H9 (cell line): Measurements from ENCODE around the gene XPNPEP2. TPM values are rescaled to one million over a fixed set of nuclear protein-coding genes. Genes with fewer than 3 reads are reported as not detected.

Experiments
- DNase-seq: peaks from one replicate; pipeline ENCODE4 v3.0.0-alpha.2; 2017
- H2AFZ ChIP-seq: one replicate; pipeline ENCODE4 v1.6.1; 2013; ENCODE audit warnings: mild to moderate bottlenecking, low read length, control low read depth, moderate library complexity
- H2AK5ac ChIP-seq: 2 replicates; pipeline ENCODE4 v1.6.1; 2013; ENCODE audit warnings: low read length, control low read depth, mixed read lengths; ENCODE audit not compliant: insufficient read length
- H2BK120ac ChIP-seq: one replicate; pipeline ENCODE4 v1.6.1; 2013; ENCODE audit warnings: low read depth, mild to moderate bottlenecking, low read length, control low read depth, inconsistent platforms; ENCODE audit not compliant: poor library complexity, severe bottlenecking
- H2BK12ac ChIP-seq: 2 replicates; pipeline ENCODE4 v1.6.1; 2013; ENCODE audit warnings: low read length, control low read depth, mixed read lengths, low read depth; ENCODE audit not compliant: insufficient read length
- H2BK15ac ChIP-seq: 2 replicates; pipeline ENCODE4 v1.6.1; 2013; ENCODE audit warnings: low read depth, low read length, control low read depth
- H2BK20ac ChIP-seq: one replicate; pipeline ENCODE4 v1.6.1; 2013; ENCODE audit warnings: low read depth, mild to moderate bottlenecking, low read length, control low read depth, inconsistent platforms; ENCODE audit not compliant: poor library complexity, severe bottlenecking
- H2BK5ac ChIP-seq: 2 replicates; pipeline ENCODE4 v1.6.1; 2013; ENCODE audit warnings: low read length, control low read depth, mixed read lengths; ENCODE audit not compliant: insufficient read length
- H3K14ac ChIP-seq: 2 replicates; pipeline ENCODE4 v1.6.1; 2013; ENCODE audit warnings: low read length, control low read depth; ENCODE audit not compliant: insufficient read depth
- H3K18ac ChIP-seq: 2 replicates; pipeline ENCODE4 v1.6.1; 2013; ENCODE audit warnings: low read depth, mild to moderate bottlenecking, mixed read lengths, low read length, control low read depth; ENCODE audit not compliant: insufficient read length
- H3K23ac ChIP-seq: 2 replicates; pipeline ENCODE4 v1.6.1; 2013; ENCODE audit warnings: low read length, control low read depth, mixed read lengths, low read depth; ENCODE audit not compliant: insufficient read length
- H3K23me2 ChIP-seq: 2 replicates; pipeline ENCODE4 v1.6.1; 2013; ENCODE audit warnings: low read depth, mild to moderate bottlenecking, mixed read lengths, low read length, control low read depth; ENCODE audit not compliant: insufficient read length, poor library complexity, severe bottlenecking
- H3K27ac ChIP-seq: 2 replicates; pipeline ENCODE4 v1.5.1; 2013; ENCODE audit warnings: low read length, control low read depth, mixed read lengths, low read depth; ENCODE audit not compliant: insufficient read length
- H3K27me3 ChIP-seq: 2 replicates; pipeline ENCODE4 v1.6.1; 2013; ENCODE audit warnings: low read length, control low read depth, inconsistent platforms; ENCODE audit not compliant: insufficient read depth
- H3K4ac ChIP-seq: 2 replicates; pipeline ENCODE4 v1.6.1; 2013; ENCODE audit warnings: low read depth, mild to moderate bottlenecking, control low read depth, inconsistent platforms, low read length, moderate library complexity
- H3K4me1 ChIP-seq: 2 replicates; pipeline ENCODE4 v1.6.1; 2013; ENCODE audit warnings: low read length, control low read depth, inconsistent platforms; ENCODE audit not compliant: insufficient read depth
- H3K4me2 ChIP-seq: 2 replicates; pipeline ENCODE4 v1.6.1; 2013; ENCODE audit warnings: low read length, control low read depth, mixed read lengths; ENCODE audit not compliant: insufficient read length, insufficient read depth
- H3K56ac ChIP-seq: 2 replicates; pipeline ENCODE4 v1.6.1; 2013; ENCODE audit warnings: low read depth, mild to moderate bottlenecking, mixed read lengths, low read length, control low read depth; ENCODE audit not compliant: insufficient read length
- H3K79me1 ChIP-seq: 2 replicates; pipeline ENCODE4 v1.6.1; 2013; ENCODE audit warnings: low read depth, mild to moderate bottlenecking, moderate library complexity, low read length, control low read depth, inconsistent platforms; ENCODE audit not compliant: insufficient read depth, poor library complexity, severe bottlenecking
- H3K79me2 ChIP-seq: 2 replicates; pipeline ENCODE4 v1.6.1; 2013; ENCODE audit warnings: low read length, control low read depth, inconsistent platforms; ENCODE audit not compliant: insufficient read depth
- H3K9ac ChIP-seq: 2 replicates; pipeline ENCODE4 v1.6.1; 2013; ENCODE audit warnings: low read length, control low read depth, mixed read lengths; ENCODE audit not compliant: insufficient read length; ENCODE audit errors: extremely low read depth
- H3K9me3 ChIP-seq: one replicate; pipeline ENCODE4 v1.6.1; 2013; ENCODE audit warnings: low read depth, low read length, inconsistent platforms; ENCODE audit not compliant: control insufficient read depth
- H3T11ph ChIP-seq: one replicate; pipeline ENCODE4 v1.6.1; 2013; ENCODE audit warnings: mild to moderate bottlenecking, low read length, control low read depth, inconsistent platforms
- H4K20me1 ChIP-seq: one replicate; pipeline ENCODE4 v1.6.1; 2013; ENCODE audit not compliant: control insufficient read depth, insufficient read length, insufficient read depth
- H4K5ac ChIP-seq: 2 replicates; pipeline ENCODE4 v1.6.1; 2013; ENCODE audit warnings: low read depth, mild to moderate bottlenecking, mixed read lengths, low read length, control low read depth; ENCODE audit not compliant: insufficient read length
- H4K8ac ChIP-seq: replicated peaks from 2 replicates; pipeline ENCODE4 v1.6.1; 2013; ENCODE audit warnings: low read length, control low read depth, mixed read lengths, low read depth; ENCODE audit not compliant: insufficient read length
- H4K91ac ChIP-seq: 2 replicates; pipeline ENCODE4 v1.6.1; 2013; ENCODE audit warnings: low read depth, mild to moderate bottlenecking, moderate library complexity, mixed read lengths, low read length, control low read depth; ENCODE audit not compliant: insufficient read length
- H3K27ac Mint-ChIP-seq, 3 experiments: 2 replicates in 2 of 3; 3 replicates in 1 of 3; pipeline ENCODE4 v1.8.0; 2020 to 2021; ENCODE audit warnings: mixed read lengths in 3 of 3, mild to moderate bottlenecking in 1 of 3, moderate library complexity in 1 of 3
- H3K27me3 Mint-ChIP-seq: 2 replicates; pipeline ENCODE4 v1.8.0; 2021; ENCODE audit warnings: low read depth, mild to moderate bottlenecking, moderate library complexity, mixed read lengths
- H3K36me3 Mint-ChIP-seq, 3 experiments: 2 replicates in 2 of 3; 3 replicates in 1 of 3; pipeline ENCODE4 v1.8.0; 2020 to 2021; ENCODE audit warnings: low read depth in 3 of 3, mixed read lengths in 3 of 3; ENCODE audit not compliant: insufficient read depth in 1 of 3
- H3K4me1 Mint-ChIP-seq, 2 experiments: 2 replicates each; pipeline ENCODE4 v1.8.0; 2020; ENCODE audit warnings: mixed read lengths in 2 of 2
- H3K4me3 Mint-ChIP-seq, 2 experiments: 2 replicates in 1 of 2; 3 replicates in 1 of 2; pipeline ENCODE4 v1.8.0; 2020 to 2021; ENCODE audit warnings: mild to moderate bottlenecking in 2 of 2, mixed read lengths in 2 of 2, moderate library complexity in 1 of 2
- H3K9me3 Mint-ChIP-seq, 2 experiments: 2 replicates in 1 of 2; 3 replicates in 1 of 2; pipeline ENCODE4 v1.8.0; 2020; ENCODE audit warnings: mild to moderate bottlenecking in 2 of 2, mixed read lengths in 2 of 2, moderate library complexity in 1 of 2
- CTCF ChIP-seq: fragments of 200-600 bp; sonication (generic); conservative IDR thresholded peaks from 3 replicates; pipeline ENCODE4 v1.8.0; 2021; ENCODE audit warnings: antibody characterized with exemption, mild to moderate bottlenecking
- WGBS: extraction: QIAGEN DNeasy Blood & Tissue Kit; methylation state at CpG from one replicate; pipeline ENCODE4 v1.1.7; 2013; ENCODE audit warnings: missing lambda C conversion rate, low lambda C conversion rate, mixed read lengths; ENCODE audit not compliant: insufficient read length; ENCODE audit errors: extremely low coverage; 5-methylcytosine and 5-hydroxymethylcytosine counted together
- total RNA-seq: library from RNA; stranded (reverse); gene quantifications from 2 replicates; pipeline ENCODE4 v1.2.1, GENCODE V29; 2021

Gene XPNPEP2
- total RNA-seq, 1 experiment from 2014 or later = 0.11 TPM

GRCh38 chrX:129813662-129814368 lies 75.0 kb downstream of the XPNPEP2 start:
- H3K4ac ChIP-seq = no peak overlapping the region
- no peaks in the 10 kb centered on the region for H3K4me1 ChIP-seq
- peaks cover 34 to 44% (median 36%) of the 10 kb centered on the region in 3 experiments for H3K36me3 Mint-ChIP-seq
- no peak overlapping the region for H3K4me3 Mint-ChIP-seq
- H2BK12ac ChIP-seq = no peak overlapping the region
- H3K14ac ChIP-seq = no peak overlapping the region
- no peak overlapping the region for H2BK120ac ChIP-seq
- no peak for TF ChIP-seq CTCF
- no peak overlapping the region for H4K5ac ChIP-seq
- H3K9me3 Mint-ChIP-seq = peaks cover 0 to 50% of the 10 kb centered on the region in 2 experiments; a peak in 2 of 5 replicates
- H3K27ac Mint-ChIP-seq = no peak overlapping the region
- H2AK5ac ChIP-seq = no peak overlapping the region
- H3K4me2 ChIP-seq = no peak overlapping the region
- no peak overlapping the region for H3K18ac ChIP-seq
- no peak overlapping the region for H3K9ac ChIP-seq
- H3K79me2 ChIP-seq = no peaks in the 10 kb centered on the region
- H2BK5ac ChIP-seq = no peak overlapping the region
- H3K27me3 Mint-ChIP-seq = no peaks in the 10 kb centered on the region
- H4K20me1 ChIP-seq = no peaks in the 10 kb centered on the region
- H2BK20ac ChIP-seq = no peak overlapping the region
- no peak overlapping the region for H3K23ac ChIP-seq
- no peak overlapping the region for H3K27ac ChIP-seq
- no peak overlapping the region for H4K91ac ChIP-seq
- no peaks in the 10 kb centered on the region for H3K4me1 Mint-ChIP-seq
- WGBS = no CpG with 5 or more reads among the region's 6 CpGs
- no peaks in the 10 kb centered on the region for H3K79me1 ChIP-seq
- no peaks in the 10 kb centered on the region for H3K27me3 ChIP-seq
- H2AFZ ChIP-seq = no peak overlapping the region
- peaks cover 5% of the 10 kb centered on the region for H3K9me3 ChIP-seq
- DNase-seq = no peak
- no peak overlapping the region for H3T11ph ChIP-seq
- no peak overlapping the region for H3K56ac ChIP-seq
- H2BK15ac ChIP-seq = no peak overlapping the region
- H3K23me2 ChIP-seq = no peaks in the 10 kb centered on the region
- no peak overlapping the region for H4K8ac ChIP-seq
